Subcutaneous abdominal adipose tissue (tissue), 5 donors: ENCODE measurements around the gene TNFRSF4.

Experiments used
- H3K27ac ChIP-seq: one replicate; pipeline ENCODE4 v1.7.0; 2013; ENCODE audit warnings: low read depth, mild to moderate bottlenecking, inconsistent platforms, low read length, moderate library complexity
- H3K27me3 ChIP-seq, 5 donors: one replicate each; pipeline ENCODE4 v1.7.0; 2013; ENCODE audit warnings: low read length in 5 of 5, inconsistent platforms in 1 of 5; ENCODE audit not compliant: control insufficient read depth in 5 of 5, insufficient read depth in 4 of 5
- H3K36me3 ChIP-seq, 5 donors: one replicate each; pipeline ENCODE4 v1.7.0; 2013; ENCODE audit warnings: low read length in 5 of 5; ENCODE audit not compliant: control insufficient read depth in 5 of 5, insufficient read depth in 5 of 5
- H3K4me1 ChIP-seq, 5 donors: one replicate each; pipeline ENCODE4 v1.7.0; 2013; ENCODE audit warnings: low read length in 5 of 5, mild to moderate bottlenecking in 3 of 5, moderate library complexity in 1 of 5; ENCODE audit not compliant: control insufficient read depth in 5 of 5, insufficient read depth in 5 of 5
- H3K4me3 ChIP-seq, 5 donors: one replicate each; pipeline ENCODE4 v1.7.0; 2013; ENCODE audit warnings: low read length in 5 of 5, low read depth in 1 of 5
- H3K9ac ChIP-seq, 5 donors: one replicate each; pipeline ENCODE4 v1.7.0; 2013; ENCODE audit warnings: low read length in 5 of 5, mild to moderate bottlenecking in 4 of 5, moderate library complexity in 3 of 5
- H3K9me3 ChIP-seq, 5 donors: one replicate each; pipeline ENCODE4 v1.7.0; 2013; ENCODE audit warnings: low read length in 5 of 5; ENCODE audit not compliant: control insufficient read depth in 5 of 5
- donor health status: healthy.
- donor health status: healthy.
- donor health status: healthy.
- donor health status: healthy.
- donor health status: healthy.

The TNFRSF4 gene

GRCh38 chr1:1213345-1214265 lies at the start of gene TNFRSF4:
TSS of gene TNFRSF4 (minus strand) at chr1:1214153. CDS start at chr1:1214127, 26 bp downstream.
- peak within 1 kb of the TSS; percentile 72 for H3K27ac ChIP-seq
- H3K9ac ChIP-seq: peak within 1 kb of the TSS in 3 of 5 donors; percentile 37 to 62 (median 47)
- peaks cover under 1 to 63% (median 38%) of the 10 kb centered on the region in 5 donors for H3K4me1 ChIP-seq
- H3K4me3 ChIP-seq: peak within 1 kb of the TSS in 3 of 5 donors; percentile 53 to 67 (median 60)
- peaks cover 0 to 7% (median 3%) of the 10 kb centered on the region in 5 donors for H3K27me3 ChIP-seq
- peaks cover 0 to 30% (median 22%) of the 10 kb centered on the region in 5 donors for H3K36me3 ChIP-seq
- H3K9me3 ChIP-seq: no peaks in the 10 kb centered on the region

DNA sequence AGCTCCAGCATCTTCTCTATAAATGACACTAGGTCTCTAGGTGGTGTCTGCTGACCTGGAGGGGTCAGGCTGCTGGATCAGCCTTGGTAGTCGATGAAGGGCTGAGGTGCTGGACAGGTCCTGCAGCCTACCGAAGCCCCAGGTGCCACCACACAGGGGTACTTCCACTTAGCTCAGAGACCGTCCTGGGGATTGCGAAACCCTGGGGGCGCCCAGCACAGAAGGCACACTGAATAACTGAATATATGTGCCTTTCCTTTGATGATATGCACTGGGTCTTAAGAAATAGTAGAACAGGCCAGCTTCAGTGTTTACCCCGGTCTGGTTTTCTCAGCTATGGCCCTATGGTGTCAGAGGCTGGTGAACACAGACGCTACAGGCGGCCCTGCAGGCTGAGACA lies 48.8 kb upstream of the TNFRSF4 start:
- Histone ChIP-seq H3K36me3 (peaks cover 0 to 75% (median 60%) of the 10 kb centered on the region in 5 donors), H3K27ac (peak overlapping the region; percentile 33), H3K9me3 (no peaks in the 10 kb centered on the region)

GRCh38 chr1:1262071-1262470 lies 48.1 kb upstream of the TNFRSF4 start:
- Histone ChIP-seq H3K27me3 (no peaks in the 10 kb centered on the region), H3K4me3 (no peak overlapping the region), H3K36me3 (peaks cover 0 to 71% (median 53%) of the 10 kb centered on the region in 5 donors), H3K9ac (no peak overlapping the region), H3K27ac (no peak overlapping the region), H3K4me1 (peaks cover 2 to 46% (median 30%) of the 10 kb centered on the region in 5 donors), H3K9me3 (no peaks in the 10 kb centered on the region)

More for the DNA sequence above, 48.8 kb upstream of the TNFRSF4 start:
- Histone ChIP-seq H3K4me1 (peaks cover 2 to 46% (median 30%) of the 10 kb centered on the region in 5 donors), H3K4me3 (peak overlapping the region in 1 of 5 donors; percentile 12), H3K27me3 (no peaks in the 10 kb centered on the region), H3K9ac (peak overlapping the region in 2 of 5 donors; percentile 32 to 47)

GRCh38 chr1:1260843-1261560 lies 47.0 kb upstream of the TNFRSF4 start:
- peaks cover 2 to 46% (median 30%) of the 10 kb centered on the region in 5 donors for H3K4me1 ChIP-seq
- H3K27me3 ChIP-seq: no peaks in the 10 kb centered on the region
- no peak overlapping the region for H3K9ac ChIP-seq
- H3K4me3 ChIP-seq: no peak overlapping the region
- H3K36me3 ChIP-seq: peaks cover 0 to 76% (median 57%) of the 10 kb centered on the region in 5 donors
- no peaks in the 10 kb centered on the region for H3K9me3 ChIP-seq
- H3K27ac ChIP-seq: no peak overlapping the region

DNA sequence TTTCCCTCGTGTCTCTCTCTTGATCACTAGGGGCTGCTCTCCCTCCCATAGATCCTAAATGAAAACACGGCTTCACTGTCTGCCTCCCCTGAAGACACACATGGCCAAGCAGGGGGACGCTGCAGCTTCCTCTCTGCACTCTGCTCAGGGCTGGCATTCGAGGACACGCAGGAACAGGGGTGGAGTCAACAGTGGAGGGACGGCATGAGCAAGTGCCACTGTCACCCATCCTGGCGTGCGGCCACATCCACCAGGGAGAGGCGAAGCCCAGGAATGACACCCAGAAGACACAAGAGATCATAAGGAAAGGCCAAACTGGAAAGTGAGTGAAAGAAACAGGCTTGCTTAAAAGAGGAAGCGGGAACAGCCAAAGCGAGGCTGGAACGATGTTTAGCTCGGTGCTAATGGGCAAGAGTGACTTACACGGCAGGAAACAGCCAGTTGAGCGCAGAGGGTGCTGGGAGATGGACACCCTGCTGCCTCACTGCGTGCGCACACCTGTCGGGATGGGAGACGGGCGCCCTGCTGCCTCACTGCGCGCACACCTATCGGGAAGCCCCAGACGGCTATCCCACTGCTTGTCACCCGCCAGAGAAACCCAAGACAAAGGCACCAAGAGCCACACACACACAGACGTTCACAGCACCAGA lies 46.1 kb upstream of the TNFRSF4 start:
- H3K27me3 ChIP-seq: no peaks in the 10 kb centered on the region
- H3K4me1 ChIP-seq: peaks cover 2 to 40% (median 30%) of the 10 kb centered on the region in 5 donors
- H3K9me3 ChIP-seq: no peaks in the 10 kb centered on the region
- H3K4me3 ChIP-seq: no peak overlapping the region
- peaks cover 0 to 76% (median 60%) of the 10 kb centered on the region in 5 donors for H3K36me3 ChIP-seq
- H3K27ac ChIP-seq: no peak overlapping the region
- H3K9ac ChIP-seq: no peak overlapping the region

DNA sequence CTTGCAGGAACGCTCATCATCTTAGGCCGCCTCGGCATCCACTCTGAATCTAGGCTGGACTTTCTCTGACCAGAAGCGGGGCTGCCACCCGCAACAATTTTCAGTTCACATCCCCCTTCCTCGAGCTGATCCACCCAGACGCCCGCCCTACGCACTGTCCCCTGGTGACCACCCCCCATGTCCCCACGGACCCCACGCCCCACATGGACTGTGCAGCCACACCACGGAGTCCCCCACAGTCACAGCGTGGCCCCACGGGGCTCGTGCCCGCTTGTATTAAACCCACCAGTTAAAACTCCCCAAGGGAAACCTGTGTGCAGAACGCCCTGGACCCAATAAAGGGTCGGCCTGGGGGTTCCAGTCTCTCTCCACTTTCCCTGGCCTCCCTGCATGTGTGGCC lies 45.6 kb upstream of the TNFRSF4 start:
- Histone ChIP-seq H3K27me3 (no peaks in the 10 kb centered on the region), H3K9me3 (no peaks in the 10 kb centered on the region), H3K36me3 (peaks cover 0 to 77% (median 61%) of the 10 kb centered on the region in 5 donors), H3K9ac (no peak overlapping the region), H3K4me3 (no peak overlapping the region), H3K27ac (no peak overlapping the region), H3K4me1 (peaks cover 2 to 36% (median 30%) of the 10 kb centered on the region in 5 donors)

DNA sequence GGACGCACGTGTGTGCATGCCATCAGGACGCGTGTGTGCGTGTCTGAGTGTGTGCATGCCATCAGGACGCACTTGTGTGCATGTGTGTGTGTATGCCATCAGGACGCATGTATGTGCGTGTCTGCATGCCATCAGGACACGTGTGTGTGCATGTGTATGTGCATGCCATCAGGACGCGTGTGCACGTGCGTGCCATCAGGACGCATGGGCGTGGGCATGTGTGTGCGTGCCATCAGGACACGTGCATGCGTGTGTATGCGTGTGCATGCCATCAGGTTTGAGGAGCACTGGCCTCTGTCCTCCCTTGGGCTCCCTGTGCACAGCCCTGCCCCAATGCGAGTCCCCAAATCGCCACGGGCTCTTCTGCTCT lies 45.2 kb upstream of the TNFRSF4 start:
- H3K27me3 ChIP-seq: no peaks in the 10 kb centered on the region
- H3K4me3 ChIP-seq: no peak overlapping the region
- peaks cover 0 to 78% (median 61%) of the 10 kb centered on the region in 5 donors for H3K36me3 ChIP-seq
- peaks cover 2 to 35% (median 29%) of the 10 kb centered on the region in 5 donors for H3K4me1 ChIP-seq
- H3K9me3 ChIP-seq: no peaks in the 10 kb centered on the region
- no peak overlapping the region for H3K27ac ChIP-seq
- H3K9ac ChIP-seq: no peak overlapping the region

- H3K9ac ChIP-seq: no peak overlapping the region
- H3K27ac ChIP-seq: no peak overlapping the region
- H3K27me3 ChIP-seq: no peaks in the 10 kb centered on the region
- no peaks in the 10 kb centered on the region for H3K9me3 ChIP-seq
- H3K36me3 ChIP-seq: peaks cover 0 to 81% (median 65%) of the 10 kb centered on the region in 5 donors
- H3K4me1 ChIP-seq: peaks cover 2 to 20% (median 14%) of the 10 kb centered on the region in 5 donors
- no peak overlapping the region for H3K4me3 ChIP-seq
These were observed 43.3 kb upstream of the TNFRSF4 start for GRCh38 chr1:1256956-1257871.

DNA sequence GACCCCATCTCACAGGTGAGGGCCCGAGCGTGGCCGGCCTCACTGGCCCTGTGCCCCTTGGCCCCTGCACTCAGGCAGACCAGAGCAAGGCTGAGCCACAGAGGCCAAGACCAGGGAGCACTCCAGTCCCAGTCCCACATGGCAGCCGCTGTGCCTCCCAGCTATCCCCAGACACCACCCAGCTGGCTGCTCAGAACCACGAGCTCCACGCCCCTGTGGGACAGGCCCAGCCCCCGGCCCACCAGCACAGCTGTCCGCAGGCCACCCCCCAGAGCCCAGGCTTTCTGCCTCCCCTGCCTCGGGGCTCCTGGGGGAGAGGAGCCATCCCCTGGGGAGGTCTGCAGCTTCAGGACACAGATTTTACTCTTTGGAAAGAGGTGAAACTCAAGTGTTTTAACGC lies 41.7 kb upstream of the TNFRSF4 start:
- H3K4me1 ChIP-seq: peaks cover 0 to 14% (median 7%) of the 10 kb centered on the region in 5 donors

More for the DNA sequence above, 41.7 kb upstream of the TNFRSF4 start:
- no peak overlapping the region for H3K4me3 ChIP-seq
- H3K9me3 ChIP-seq: no peaks in the 10 kb centered on the region
- H3K27me3 ChIP-seq: no peaks in the 10 kb centered on the region
- peaks cover 0 to 68% (median 54%) of the 10 kb centered on the region in 5 donors for H3K36me3 ChIP-seq
- no peak overlapping the region for H3K27ac ChIP-seq
- no peak overlapping the region for H3K9ac ChIP-seq
